GM12878 (cell line): ENCODE measurements around the gene RAD9A. TPM values are rescaled to one million over a fixed set of nuclear protein-coding genes. Genes with fewer than 3 reads are reported as not detected.

ENCODE experiments used
- CBX5 ChIP-seq: sonication (generic); IDR thresholded peaks from 2 replicates; pipeline ENCODE4 v1.6.1; 2016; ENCODE audit warnings: low read depth, moderate library complexity, mild to moderate bottlenecking, inconsistent platforms
- GABPA ChIP-seq: IDR thresholded peaks from 2 replicates; pipeline ENCODE4 v1.6.1; 2014; ENCODE audit warnings: antibody characterized with exemption, low read depth, mild to moderate bottlenecking, inconsistent platforms
- HCFC1 ChIP-seq: fragments of 150-350 bp; IDR thresholded peaks from 2 replicates; pipeline ENCODE4 v1.6.1; 2014; ENCODE audit warnings: low read length
- HDAC6 ChIP-seq: fragments of 200-600 bp; sonication (generic); IDR thresholded peaks from one replicate; pipeline ENCODE4 v1.8.0; 2017; ENCODE audit warnings: antibody characterized with exemption; ENCODE audit not compliant: unreplicated experiment
- NFYB ChIP-seq: IDR thresholded peaks from 2 replicates; pipeline ENCODE4 v1.6.1; 2011; ENCODE audit warnings: low read depth, mild to moderate bottlenecking, low read length, improper control_type of control experiment, moderate library complexity; ENCODE audit not compliant: insufficient read depth
- SKIL ChIP-seq: fragments of 450-650 bp; IDR thresholded peaks from 2 replicates; pipeline ENCODE4 v1.6.1; 2017; ENCODE audit warnings: mild to moderate bottlenecking, low read depth, inconsistent platforms; ENCODE audit not compliant: poor library complexity, severe bottlenecking
- ZNF592 ChIP-seq: fragments of 450-650 bp; IDR thresholded peaks from 2 replicates; pipeline ENCODE4 v1.6.1; 2017; ENCODE audit warnings: mild to moderate bottlenecking, moderate library complexity
- polyA plus RNA-seq, 11 experiments: library from polyadenylated mRNA; depleted of rRNA in 4 of 11; unstranded in 6 of 11; stranded (reverse) in 5 of 11; fragments of >200 nt; fragmentation: Nextera tagmentation in 4 of 11; fragmentation: Illumina TruSeq in 1 of 11; extraction: Ambion mirVana in 4 of 11; extraction: Trizol in 1 of 11; gene quantifications; 1 replicate in 1 of 11; 2 replicates in 10 of 11; pipeline versions ENCODE4 v1.2.1 to v1.2.3, GENCODE V29; 2011 to 2016; ENCODE audit warnings: inconsistent platforms in 2 of 11, missing spikeins in 2 of 11, low read depth in 1 of 11
- total RNA-seq, 4 experiments: library from RNA; depleted of rRNA in 3 of 4; stranded (reverse); fragments of >200 nt in 3 of 4; fragmentation: Illumina TruSeq in 1 of 4; extraction: Trizol in 1 of 4; gene quantifications; 2 replicates each; pipeline versions ENCODE4 v1.2.1 to v1.2.3, GENCODE V29; 2013 to 2021

The RAD9A gene
- total and polyA plus RNA-seq, 10 of the 15 experiments (the other 5 are each of a cell fraction or from before 2014, with no cell fraction given), result 1.1 to 36.2 (median 19.8) TPM

GRCh38 chr11:67391304-67392182 is at the start of gene RAD9A (continued):
- no peak for TF ChIP-seq SKIL
- TF ChIP-seq GABPA, result no peak
- no peak for TF ChIP-seq HDAC6
- TF ChIP-seq NFYB, result peak; percentile 94
- TF ChIP-seq CBX5, result no peak
- no peak for TF ChIP-seq ZNF592
- TF ChIP-seq HCFC1, result peak; percentile 57
